NK-92 treated with Interleukin-12 subunit alpha and Interleukin-12 subunit beta, amount 100 ng/mL, for 24 hours (cell line): ENCODE data around the gene POLR3A.

Source experiments
- DNase-seq: peaks from one replicate; lab custom pipeline; 2025; lab: John Stamatoyannopoulos, UW

POLR3A gene

DNA sequence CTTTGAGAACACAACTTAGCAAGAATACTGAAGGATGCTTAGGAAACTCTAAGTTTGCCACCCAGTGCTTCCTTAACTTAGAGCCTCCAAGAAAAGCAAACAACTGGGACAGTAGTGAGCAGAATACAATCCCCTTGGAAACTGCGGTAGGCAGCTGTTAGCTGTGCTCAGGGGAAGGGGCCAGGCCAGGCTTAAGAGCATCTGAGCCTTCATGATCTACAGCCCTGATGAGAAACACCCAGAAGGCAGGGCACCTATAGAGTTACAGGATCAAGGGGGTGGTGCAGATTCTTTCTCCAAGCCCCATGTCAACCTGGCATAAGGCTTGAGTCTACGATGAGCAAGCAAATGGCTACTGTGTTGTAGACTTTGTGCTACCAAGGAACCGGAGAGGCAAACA is 51.4 kb downstream of the POLR3A start:
- no peak for DNase-seq

DNA sequence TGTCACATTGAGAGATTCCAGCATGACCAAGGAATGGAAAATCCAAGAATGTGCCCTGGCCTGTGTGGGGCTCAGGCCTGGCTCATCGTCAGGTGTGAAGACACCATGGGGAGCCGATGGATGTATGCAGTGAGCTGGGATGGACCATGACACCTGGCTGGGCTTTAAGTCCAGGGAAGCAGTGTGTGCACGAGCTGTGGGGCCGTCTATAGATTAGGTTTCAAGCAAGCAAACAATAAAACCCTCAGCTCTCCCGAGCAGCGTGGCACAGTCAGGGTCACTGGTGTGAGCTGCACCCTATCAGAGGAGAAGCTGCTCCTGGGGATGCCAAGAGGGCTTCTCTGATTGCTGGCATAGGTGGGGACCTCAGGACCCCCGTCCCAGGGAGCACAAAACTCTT is 52.3 kb downstream of the POLR3A start:
- no peak for DNase-seq

DNA sequence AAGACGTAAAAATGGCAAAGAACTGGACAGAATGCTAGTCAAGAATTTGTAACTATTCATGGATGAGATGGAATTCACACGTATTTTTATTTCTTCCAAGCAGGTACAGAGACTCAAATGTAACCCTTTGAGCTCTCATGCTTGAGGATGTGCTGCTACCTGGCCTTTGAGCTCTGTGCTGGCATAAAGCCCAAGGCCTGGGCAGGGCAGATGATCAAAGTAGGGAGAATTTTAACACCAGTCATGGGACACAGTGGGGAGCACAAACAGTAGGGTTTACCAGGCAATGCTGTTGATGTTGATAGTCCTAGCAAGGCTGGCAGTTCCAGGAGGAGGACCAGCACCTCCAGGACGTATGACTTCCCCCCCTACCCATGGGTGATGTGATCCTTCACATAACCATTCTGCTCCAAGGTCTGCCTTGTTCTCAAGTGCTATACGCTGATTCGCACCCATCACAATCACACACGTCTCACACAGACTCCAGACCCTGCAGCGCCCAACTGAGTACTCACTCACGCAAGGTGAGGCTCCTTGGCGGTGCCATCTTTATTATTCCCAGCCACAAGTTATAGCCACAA is 54.1 kb downstream of the POLR3A start:
- DNase-seq: no peak

DNA sequence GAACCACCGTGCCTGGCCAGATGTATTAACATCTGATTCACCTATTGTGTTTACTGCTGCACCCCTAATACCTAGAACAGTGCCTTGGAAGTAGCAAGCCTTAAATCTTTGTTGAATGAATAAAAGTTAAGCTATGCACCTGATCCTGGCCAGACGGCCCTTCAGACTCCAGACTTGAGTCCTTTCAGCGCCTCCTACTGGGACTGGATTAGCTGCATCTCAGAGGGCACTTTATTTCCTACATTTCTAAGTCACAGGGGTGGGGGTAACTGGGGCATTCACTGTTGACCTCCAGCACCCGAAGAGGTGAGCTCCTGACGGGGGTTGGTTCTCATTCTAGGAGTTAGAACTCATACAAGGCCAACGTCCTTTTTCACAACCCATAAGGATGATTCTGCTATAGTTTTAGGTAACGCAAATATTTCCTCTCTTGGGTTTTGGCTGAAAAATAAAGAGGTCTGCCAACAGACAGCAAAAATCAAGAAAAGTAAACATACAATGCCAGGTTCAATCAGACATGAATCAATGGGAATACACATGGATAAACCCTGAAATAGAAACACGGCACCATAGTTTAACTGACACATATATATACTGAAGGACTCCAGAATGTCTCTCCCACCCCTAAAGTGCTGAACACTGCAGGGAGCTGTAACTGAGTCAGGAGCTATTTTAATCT is 54.8 kb downstream of the POLR3A start:
- peak; percentile 10 for DNase-seq

DNA sequence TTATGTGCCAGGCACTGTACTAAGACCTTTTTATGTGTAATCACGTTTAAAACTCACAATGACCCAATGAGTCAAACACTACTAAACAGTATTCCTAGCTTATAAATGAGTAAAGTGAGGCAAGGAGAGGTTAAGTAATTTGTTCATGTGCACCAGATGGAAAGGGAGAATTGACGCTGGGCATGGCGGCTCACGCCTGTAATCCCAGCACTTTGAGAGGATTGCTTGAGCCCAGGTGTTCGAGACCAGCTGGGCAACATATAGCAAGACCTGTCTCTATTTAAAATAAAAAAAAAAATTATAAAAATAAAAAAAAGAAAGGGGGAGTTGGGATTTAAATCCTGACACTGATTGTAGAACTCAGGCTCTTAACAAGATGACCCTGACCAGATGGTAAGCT is 56.0 kb downstream of the POLR3A start:
- DNase-seq: no peak

DNA sequence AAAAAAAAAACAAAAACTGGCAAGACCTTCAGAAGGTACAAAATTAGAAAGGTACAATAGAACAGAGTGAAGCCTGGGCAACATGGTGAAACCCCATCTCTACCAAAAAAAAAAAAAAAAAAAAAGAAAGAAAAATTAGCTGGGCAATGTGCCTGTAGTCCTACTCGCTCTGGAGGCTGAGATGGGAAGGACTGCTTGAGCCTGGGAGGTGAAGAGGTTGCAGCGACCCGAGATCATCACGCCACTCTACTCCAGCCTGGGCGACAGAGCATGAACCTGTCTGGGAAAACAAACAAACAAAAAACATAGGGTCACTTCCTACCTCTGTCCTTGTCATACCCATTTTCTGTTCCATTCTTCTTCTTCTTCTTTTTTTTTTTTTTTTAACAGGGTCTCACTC is 57.2 kb downstream of the POLR3A start:
- DNase-seq: no peak

DNA sequence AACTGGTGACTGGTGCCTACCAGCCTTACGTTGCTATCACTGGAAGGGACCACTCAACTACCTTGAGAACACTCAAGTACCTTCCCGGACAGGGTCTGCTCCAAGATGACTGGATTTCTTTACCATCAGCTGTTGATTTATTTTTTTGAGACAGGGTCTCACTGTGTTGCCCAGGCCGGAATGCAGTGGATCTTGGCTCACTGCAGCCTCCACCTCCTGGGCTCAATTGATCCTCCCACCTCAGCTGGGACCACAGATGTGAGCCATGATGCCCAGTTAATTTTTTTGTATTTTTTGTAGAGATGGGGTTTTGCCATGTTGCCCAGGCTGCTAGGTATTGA is 57.5 kb downstream of the POLR3A start:
- DNase-seq: no peak

DNA sequence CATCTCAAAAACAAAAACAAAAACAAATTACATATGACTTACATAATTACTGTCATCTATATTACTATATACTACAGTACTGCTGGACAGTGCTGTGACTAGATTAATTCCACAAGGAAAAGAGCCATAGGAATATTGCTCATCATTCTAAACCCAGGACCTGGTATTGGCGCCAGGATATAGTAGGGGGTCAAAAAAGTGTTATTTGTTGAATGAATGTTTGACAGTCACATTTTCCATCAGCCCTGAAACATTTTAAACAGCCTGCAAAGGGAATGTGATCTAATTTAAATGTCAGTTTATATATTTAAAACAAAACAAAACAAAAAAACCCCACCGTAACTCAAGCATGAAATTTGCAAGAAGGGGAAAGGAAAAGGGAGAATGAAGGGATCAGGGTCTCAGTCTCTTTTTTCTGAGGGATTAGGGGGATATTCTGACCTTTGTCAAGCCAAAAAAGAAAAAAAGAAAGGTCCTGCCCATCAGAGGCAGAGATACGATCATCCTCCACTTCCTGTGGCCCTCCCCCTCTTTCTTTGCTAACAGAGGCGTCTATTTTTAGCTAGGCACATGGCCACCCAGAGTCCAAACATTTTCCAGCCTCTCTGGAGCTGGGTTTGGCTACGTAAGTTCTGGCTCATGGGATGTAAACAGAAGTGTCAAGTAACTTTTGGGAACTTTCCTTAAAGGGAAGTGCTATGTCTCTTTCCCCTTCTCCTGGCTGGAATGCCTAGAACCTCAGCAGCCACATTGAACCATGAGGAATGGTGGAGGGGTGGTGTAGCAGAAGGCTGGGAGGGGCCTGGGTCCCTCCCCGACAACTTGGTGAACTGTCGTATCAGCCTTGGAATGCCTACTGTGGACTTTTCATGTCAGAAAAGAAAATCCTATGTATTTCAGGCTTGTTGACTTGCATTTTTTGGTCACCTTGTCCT is 58.2 kb downstream of the POLR3A start:
- DNase-seq: peak; percentile 24

DNA sequence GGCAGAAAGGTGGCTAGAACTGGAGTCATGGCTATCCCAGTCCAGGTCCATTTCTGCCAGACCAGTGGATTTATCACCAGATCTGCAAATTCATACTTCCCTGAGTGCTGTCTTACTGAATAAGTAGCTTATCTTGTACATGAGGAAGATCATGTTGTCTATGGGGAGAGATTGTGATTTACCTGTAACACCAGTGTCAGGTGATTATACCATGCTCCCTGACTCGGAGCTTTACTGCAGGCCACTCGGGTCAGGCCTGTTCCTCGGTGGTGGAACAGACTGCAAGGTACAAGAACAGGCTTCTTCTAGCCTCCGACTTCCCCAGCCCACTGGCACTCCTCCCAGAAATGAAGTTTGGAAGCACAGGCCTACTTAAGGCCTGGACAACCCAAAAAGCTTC is 60.2 kb downstream of the POLR3A start:
- no peak for DNase-seq

DNA sequence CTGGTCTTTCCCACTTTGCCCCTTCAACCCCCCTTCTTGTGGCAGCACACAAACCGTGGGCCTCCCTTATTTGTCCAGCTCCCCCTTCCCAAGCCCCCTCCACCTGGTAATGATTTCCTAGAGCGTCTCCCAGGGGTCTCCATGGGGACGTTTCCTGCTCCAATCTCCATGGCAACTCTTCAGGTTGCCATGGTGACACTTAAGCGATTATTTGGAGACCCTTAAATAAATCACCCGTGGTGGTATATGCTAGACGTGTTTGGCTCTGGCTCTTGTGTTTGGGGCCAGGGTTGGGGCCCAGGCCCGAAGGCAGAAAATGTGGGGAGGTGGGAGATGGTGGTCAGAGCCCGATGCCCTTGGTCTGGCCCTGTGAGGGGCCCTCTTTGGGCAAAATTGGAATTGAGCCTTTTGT is 61.7 kb downstream of the POLR3A start:
- DNase-seq: no peak

DNA sequence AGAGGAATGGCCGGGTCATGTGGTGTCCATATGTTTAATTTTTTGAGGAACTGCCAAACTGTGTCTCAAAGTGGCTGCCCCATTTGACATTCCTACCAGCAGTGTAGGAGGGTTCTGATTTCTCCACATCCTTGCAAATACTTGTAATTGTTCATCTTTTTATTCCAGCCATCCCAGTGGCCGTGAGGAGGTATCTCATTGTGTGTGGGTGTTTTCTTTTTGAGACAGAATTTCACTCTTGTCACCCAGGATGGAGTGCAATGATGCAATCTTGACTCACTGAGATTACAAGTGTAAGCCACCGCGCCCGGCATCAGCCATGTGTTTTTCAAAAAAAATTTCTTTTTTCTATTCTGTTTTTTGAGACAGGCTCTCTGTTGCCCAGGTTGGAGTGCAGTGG is 64.0 kb downstream of the POLR3A start:
- no peak for DNase-seq

DNA sequence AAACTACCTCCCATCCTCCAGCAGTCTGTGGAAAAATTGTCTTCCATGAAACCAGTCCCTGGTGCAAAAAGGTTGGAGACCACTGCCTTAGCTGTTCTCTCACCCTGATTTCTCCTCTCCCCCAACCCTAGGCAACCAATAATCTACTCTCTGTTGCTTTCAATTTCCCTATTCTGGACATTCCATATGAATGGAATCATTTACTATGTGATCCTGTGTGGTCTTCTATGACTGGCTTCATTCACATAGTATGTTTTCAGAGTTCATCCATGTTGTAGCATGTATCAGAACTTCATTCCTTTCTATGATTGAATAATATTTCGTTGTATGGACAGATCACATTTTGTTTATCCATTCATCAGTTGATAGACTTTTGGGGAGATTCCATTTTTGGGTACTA is 64.5 kb downstream of the POLR3A start:
- no peak for DNase-seq

DNA sequence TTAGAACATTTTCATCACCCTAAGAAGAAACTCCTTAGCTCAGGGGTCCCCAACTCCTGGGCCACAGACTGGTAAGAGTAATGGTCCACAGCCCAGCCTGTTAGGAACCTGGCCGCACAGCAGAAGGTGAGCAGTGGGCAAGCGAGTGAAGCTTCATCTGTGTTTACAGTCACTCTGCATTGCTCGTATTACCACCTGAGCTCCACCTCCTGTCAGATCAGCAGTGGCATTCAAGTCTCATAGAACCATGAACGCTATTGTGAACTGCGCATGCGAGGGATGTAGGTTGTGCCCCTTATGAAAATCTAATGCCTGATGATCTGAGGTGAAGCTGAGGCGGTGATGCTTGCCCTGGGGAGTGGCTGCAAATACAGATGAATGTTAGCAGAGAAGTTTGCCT is 65.4 kb downstream of the POLR3A start:
- DNase-seq: no peak

DNA sequence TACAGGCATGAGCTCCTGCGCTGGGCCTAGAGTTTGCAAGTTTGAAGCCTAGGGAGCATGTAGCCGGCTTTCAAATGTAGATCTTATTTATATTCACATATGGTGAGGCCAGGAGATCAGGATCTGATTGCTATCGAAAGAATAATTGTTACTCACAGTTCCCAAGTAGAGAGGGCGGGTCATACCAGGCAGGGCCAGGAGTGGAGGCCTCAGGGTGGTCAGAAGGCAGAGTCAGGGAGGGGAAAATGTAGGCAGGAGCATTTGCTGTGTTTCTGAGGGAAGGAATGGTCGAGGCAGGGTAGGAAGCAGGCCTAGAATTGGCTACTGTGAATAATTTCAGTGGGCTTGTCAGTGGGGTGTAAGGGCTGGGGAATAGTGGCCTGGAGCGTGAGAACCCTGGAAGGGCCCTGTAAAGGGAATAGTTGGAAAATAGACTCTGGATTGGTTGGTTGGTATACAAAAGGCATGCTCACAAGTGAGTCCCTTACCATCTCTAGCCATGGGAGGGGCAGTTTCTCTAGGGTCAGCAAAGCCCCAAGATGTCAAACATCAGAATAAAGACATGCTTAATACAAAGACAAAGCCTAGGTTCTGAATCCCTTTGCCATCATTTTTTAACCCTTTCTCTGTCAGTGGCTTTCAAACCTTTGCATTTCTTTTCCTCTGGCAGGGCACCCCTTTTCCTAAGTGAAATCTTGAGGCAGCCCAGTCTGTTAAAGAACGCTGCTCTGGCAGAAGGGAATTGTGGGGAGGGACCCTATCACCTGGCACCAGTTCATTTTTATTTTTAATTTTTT is 66.8 kb downstream of the POLR3A start:
- no peak for DNase-seq

DNA sequence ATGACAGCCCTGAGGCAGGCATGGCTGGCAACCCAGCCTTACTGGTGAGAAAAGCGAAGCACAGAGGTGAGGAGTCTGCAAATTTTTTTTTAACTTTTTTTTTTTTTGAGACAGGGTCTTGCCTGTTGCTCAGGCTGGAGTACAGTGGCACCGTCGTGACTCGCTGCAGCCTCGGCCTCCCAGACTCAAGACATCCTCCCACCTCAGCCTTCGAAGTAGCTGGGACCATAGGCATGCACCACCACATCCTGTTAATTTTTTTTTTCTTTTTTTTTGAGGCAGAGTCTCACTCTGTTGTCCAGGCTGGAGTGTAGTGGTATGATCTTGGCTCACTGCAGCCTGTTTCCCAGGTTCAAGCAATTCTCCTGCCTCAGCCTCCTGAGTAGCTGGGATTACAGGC is 67.6 kb downstream of the POLR3A start:
- no peak for DNase-seq

DNA sequence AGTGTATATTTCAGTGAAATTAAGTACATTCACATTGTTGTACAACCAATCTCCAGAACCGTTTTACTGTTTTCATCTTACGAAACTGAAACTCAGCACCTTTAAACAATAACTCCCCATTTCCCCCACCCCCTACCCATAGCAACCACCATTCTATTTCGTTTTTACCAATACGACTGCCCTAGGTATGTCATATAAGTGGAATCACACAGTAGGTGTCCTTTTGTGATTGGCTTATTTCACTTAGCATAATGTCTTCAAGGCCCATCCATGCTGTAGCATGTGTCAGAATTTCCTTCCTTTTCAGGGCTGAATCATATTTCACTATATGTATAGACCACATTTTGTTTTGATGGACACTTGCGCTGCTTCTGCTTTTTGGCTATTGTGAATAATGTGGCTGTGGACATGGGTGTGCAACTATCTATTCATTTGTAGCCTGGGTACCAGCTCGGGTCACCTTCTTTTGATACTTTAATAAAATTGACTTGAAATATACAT is 68.4 kb downstream of the POLR3A start:
- no peak for DNase-seq

DNA sequence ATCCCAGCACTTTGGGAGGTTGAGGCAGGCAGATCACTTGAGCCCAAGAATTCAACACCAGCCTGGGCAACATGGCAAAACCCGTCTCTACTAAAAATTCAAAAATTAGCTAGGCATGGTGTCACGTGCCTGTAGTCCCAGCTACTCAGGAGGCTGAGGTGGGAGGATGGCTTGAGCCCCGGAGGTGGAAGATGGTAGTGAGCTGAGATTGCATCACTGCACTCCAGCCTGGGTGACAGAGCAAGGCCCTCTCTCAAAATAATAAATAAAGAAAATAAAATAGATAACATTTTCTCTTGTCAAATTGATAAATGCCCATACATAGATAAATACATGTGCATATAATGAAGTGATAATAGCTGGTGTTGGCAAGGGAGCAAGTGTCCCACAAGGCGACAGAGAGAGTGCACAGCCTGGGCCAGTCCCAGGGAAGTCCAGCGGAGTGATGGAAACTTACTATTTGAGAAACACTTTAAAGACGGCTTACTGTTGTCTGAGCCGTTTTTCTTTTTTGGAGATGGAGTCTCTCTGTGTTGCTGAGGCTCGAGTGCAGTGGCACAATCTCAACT is 69.3 kb downstream of the POLR3A start:
- DNase-seq: no peak

DNA sequence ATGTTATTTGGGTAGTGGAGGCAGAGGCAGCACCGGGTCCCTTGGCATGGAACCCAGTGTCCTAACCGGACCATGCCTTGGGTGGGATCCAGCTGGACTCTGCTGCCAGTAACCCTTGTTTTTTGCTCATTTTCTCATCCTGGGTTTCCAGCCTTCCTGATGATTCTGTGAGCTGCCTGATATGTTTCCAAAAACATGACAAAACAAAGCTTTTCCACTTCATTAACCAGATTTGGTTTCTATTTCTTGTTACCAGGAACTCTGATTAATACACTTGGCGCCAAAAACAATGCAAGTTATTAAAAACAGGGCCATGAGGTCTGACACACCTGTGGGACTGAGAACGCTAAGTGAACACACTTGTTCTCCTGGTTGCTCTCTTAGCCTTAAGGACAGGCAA is 69.9 kb downstream of the POLR3A start:
- no peak for DNase-seq

DNA sequence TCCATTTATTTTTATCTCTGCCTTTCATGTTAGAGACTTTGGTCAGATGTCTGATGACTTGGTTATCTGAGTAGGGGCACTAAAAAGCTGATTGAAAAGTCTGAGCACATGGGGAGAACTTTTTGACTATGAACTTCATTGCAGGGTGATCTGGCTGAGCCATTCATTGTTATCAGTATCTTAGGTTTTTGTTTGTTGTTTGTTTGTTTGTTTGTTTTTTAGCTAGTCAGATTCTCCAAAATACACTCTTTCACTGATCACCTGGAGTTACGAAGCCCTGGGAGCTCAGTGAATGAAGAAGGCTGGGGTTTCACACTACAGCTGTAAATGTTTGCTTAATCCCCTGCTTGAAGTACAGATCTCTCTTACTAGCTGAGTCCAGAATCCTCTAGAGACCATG is 74.2 kb downstream of the POLR3A start:
- no peak for DNase-seq

DNA sequence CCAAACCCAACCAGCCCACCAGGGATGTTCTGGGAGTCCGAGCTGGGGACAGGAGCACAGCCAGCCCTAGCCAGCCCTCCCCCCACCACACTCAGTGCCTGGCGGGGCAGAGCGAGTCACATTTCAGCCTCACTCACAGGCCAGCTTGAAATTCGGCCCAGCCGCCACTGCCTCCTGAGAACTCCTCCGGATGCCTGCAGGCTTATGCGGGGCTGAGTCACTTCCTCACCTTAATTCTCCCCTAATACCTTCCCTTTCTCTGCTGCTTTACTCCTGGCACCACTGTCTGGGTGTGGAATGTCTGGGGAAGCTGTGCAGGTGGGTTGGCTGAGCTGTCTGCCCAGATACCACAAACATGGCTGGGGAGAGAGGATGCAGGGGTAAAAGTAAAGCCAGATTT is 80.1 kb downstream of the POLR3A start:
- DNase-seq: no peak

DNA sequence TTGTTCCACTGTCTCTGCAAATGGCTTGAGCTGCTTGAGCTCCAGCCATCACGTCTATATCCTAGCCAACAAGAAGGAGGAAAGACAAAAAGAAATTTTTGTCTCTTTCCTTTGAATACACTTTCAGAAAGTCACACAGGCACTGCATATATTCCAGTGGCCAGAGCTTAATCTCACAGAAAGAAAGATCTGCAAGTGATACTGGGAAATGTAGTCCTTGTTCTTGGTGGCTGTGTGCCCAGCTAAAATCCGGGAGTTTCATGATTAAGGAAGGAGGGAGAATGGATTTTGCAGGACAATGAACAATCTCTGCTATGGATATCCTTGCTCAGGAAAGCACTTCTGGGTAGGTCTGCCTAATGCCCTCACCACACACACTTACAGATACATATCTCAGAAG is 83.2 kb downstream of the POLR3A start:
- no peak for DNase-seq

DNA sequence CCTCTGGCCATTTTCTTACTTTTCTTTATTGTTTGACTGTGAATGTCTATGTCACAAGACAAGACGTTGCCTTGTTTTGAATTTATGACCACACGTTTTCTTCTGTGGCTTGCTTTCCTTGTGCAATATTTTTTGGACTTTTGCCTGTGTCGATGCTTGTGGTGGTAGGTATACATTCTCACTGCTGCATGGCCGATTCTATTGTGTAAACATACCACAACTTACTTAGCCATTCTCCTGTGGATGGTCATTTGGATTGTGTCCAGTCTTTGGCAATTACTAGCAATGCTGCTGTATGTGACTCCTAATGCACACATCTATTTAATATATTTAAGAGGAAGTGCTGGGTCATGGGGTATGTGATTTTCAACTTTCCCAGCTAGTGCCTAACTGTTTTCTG is 84.8 kb downstream of the POLR3A start:
- DNase-seq: no peak
